WERI-Rb-1 (cell line): Measurements from ENCODE around the gene KSR2.

Experiments used
- DNase-seq: peaks from one replicate; pipeline ENCODE4 v3.0.0-alpha.2; 2020
- H3K27ac ChIP-seq: fragments of 250-450 bp; sonication (Bioruptor Pico); 2 replicates; pipeline ENCODE4 v1.5.1; 2020; ENCODE audit warnings: mild to moderate bottlenecking, moderate library complexity
- H3K27me3 ChIP-seq: fragments of 250-450 bp; sonication (Bioruptor Pico); 2 replicates; pipeline ENCODE4 v1.5.1; 2021; ENCODE audit warnings: mild to moderate bottlenecking, low read depth, moderate library complexity; ENCODE audit not compliant: insufficient read depth, severe bottlenecking
- H3K36me3 ChIP-seq: fragments of 250-450 bp; sonication (Bioruptor Pico); 2 replicates; pipeline ENCODE4 v1.5.1; 2020; ENCODE audit warnings: mild to moderate bottlenecking, moderate library complexity
- H3K4me3 ChIP-seq: 2 replicates; pipeline ENCODE4 v1.5.1; 2011; ENCODE audit warnings: low read depth, mild to moderate bottlenecking, control low read depth, low read length
- H3K9me3 ChIP-seq: fragments of 250-450 bp; sonication (Bioruptor Pico); 2 replicates; pipeline ENCODE4 v1.5.1; 2021; ENCODE audit warnings: mild to moderate bottlenecking, moderate library complexity; ENCODE audit not compliant: severe bottlenecking
- CTCF ChIP-seq: IDR thresholded peaks from 2 replicates; pipeline ENCODE4 v1.5.1; 2011; ENCODE audit warnings: low read depth, mild to moderate bottlenecking, control low read depth, inconsistent platforms, low read length

The KSR2 gene

GRCh38 chr12:117498256-117498655, 470.5 kb downstream of the KSR2 start:
- no peaks in the 10 kb centered on the region for H3K27me3 ChIP-seq
- H3K36me3 ChIP-seq, result no peaks in the 10 kb centered on the region
- H3K9me3 ChIP-seq, result no peaks in the 10 kb centered on the region
- no peak for TF ChIP-seq CTCF
- no peak overlapping the region for H3K4me3 ChIP-seq
- H3K27ac ChIP-seq, result no peak overlapping the region
- DNase-seq, result no peak

DNA sequence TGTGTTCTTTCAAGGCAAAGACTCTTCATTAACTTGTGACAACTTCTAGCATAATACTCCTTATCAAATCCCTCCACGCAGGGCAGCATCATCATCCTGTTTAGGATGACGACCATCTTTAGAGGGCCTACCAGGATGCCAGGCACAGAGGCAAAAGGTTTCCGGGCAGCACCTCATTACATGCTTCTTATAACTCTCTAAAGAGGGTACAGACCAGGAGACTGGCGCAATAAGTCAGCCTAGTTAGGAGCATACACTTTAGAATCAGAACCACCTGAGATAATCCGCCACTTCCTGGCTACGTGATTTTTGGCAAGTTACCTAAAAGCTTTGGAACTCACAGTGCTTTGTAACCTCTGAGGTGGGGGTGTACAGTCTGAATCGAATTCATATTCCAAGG, 471.4 kb downstream of the KSR2 start:
- H3K27me3 ChIP-seq, result no peaks in the 10 kb centered on the region
- H3K9me3 ChIP-seq, result peaks cover under 1% of the 10 kb centered on the region
- no peak for TF ChIP-seq CTCF
- H3K27ac ChIP-seq, result no peak overlapping the region
- no peak overlapping the region for H3K4me3 ChIP-seq
- DNase-seq, result no peak
- H3K36me3 ChIP-seq, result no peaks in the 10 kb centered on the region

DNA sequence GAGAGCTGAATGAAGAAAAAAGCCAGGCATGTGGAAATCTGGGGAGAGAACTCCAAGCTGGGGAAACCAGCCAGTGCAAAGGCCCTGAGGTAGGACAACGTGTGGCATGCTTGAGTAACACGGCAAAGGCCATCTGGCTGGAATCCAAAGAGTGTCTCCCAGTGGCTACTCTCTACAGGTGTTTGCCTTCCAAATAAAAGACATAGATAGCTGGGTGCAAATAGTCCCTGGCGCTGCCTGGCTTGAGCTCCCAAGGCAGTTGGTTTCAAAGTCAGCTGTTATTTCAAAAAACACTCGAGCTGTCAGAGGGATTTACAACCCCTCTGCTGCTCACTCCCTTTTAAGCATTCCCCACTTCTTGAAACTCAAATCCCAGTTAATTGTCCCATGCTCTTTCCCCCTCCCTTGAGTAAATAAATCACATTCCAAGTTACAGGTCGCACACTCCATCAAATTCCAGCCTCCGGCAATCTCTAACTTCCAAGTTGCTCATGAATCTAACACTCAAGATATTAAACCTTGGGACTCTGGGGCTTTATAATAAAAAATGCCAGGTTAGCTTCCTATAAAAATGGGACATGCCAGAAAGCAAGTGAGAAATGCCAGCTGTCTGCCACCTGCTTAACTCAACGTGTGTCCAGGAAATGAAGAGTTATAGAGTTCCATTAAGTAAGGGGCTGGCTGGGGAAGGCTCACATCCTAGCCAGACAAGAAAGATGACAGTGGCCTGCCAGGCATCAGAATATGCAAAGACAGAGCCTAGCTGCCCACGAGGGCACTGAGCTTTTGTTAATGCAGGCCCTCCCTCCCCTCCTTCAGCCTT, 473.7 kb downstream of the KSR2 start:
- no peak for DNase-seq
- TF ChIP-seq CTCF, result no peak
- Histone ChIP-seq H3K4me3 (no peak overlapping the region), H3K36me3 (no peaks in the 10 kb centered on the region), H3K27me3 (no peaks in the 10 kb centered on the region), H3K27ac (no peak overlapping the region), H3K9me3 (peaks cover 6% of the 10 kb centered on the region)

- Histone ChIP-seq H3K36me3 (no peaks in the 10 kb centered on the region), H3K27me3 (no peaks in the 10 kb centered on the region), H3K4me3 (no peak overlapping the region), H3K27ac (peak overlapping the region; percentile 51), H3K9me3 (peaks cover 6% of the 10 kb centered on the region)
- TF ChIP-seq CTCF, result no peak
- DNase-seq, result peak; percentile 32
Observed at GRCh38 chr12:117491711-117492110, 477.1 kb downstream of the KSR2 start.

DNA sequence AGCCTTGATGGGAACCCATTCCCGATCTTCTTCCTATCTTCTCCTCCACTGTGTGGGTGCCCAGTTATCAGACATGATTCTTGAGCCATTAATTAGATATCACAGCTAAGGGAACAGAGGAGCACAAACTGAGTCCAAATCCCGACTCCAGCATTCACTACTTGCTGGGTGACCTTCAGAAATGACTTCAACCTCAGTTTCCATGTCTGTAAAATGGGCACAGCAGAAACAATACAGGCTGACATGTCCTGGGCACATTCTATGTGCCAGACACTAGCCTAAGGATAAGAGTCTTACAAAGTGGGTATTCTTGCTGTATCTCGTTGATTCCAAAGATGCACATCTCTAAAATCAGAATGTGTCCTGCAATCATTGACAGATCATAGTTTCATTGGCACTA, 478.7 kb downstream of the KSR2 start:
- Histone ChIP-seq H3K4me3 (no peak overlapping the region), H3K27ac (no peak overlapping the region), H3K36me3 (no peaks in the 10 kb centered on the region), H3K9me3 (peaks cover 6% of the 10 kb centered on the region), H3K27me3 (no peaks in the 10 kb centered on the region)
- TF ChIP-seq CTCF, result no peak
- DNase-seq, result no peak

- no peak for TF ChIP-seq CTCF
- Histone ChIP-seq H3K4me3 (no peak overlapping the region), H3K27ac (no peak overlapping the region), H3K36me3 (no peaks in the 10 kb centered on the region), H3K27me3 (no peaks in the 10 kb centered on the region), H3K9me3 (peaks cover 6% of the 10 kb centered on the region)
- DNase-seq, result no peak
Observed at GRCh38 chr12:117489671-117490070, 479.1 kb downstream of the KSR2 start.
